Activated CD4-positive, alpha-beta T cell treated with anti-CD3 and anti-CD28 coated beads for 36 hours (primary cell): ENCODE measurements around the gene MAP3K2. TPM values are rescaled to one million over a fixed set of nuclear protein-coding genes. Genes with fewer than 3 reads are reported as not detected.

Experiments
- ATAC-seq: fragments of 200-7000 bp; cut with Tn5 transposase; one replicate; pipeline ENCODE4 v1.10.0; 2021; ENCODE audit warnings: mild to moderate bottlenecking, moderate library complexity
- CTCF ChIA-PET: fragments of 350-600 bp; sonication (Branson Sonifier 250); formaldehyde crosslinking; loops from one replicate; lab custom pipeline; 2021; ENCODE audit warnings: antibody characterized with exemption; lab: Charles Lee
- POLR2A ChIA-PET: fragments of 350-600 bp; sonication (Branson Sonifier 250); formaldehyde crosslinking; loops from one replicate; lab custom pipeline; 2021; ENCODE audit warnings: antibody characterized with exemption, inconsistent platforms; lab: Charles Lee
- DNase-seq: peaks from one replicate; pipeline ENCODE4 v3.0.0-alpha.2; 2020
- H3K27ac Mint-ChIP-seq: one replicate; pipeline ENCODE4 v1.8.0; 2021; ENCODE audit warnings: mixed read lengths
- H3K27me3 Mint-ChIP-seq: one replicate; pipeline ENCODE4 v1.8.0; 2021; ENCODE audit warnings: mixed read lengths
- H3K36me3 Mint-ChIP-seq: one replicate; pipeline ENCODE4 v1.8.0; 2021; ENCODE audit warnings: low read depth, mixed read lengths
- H3K4me1 Mint-ChIP-seq: one replicate; pipeline ENCODE4 v1.8.0; 2021; ENCODE audit warnings: mixed read lengths
- H3K4me3 Mint-ChIP-seq: one replicate; pipeline ENCODE4 v1.8.0; 2021; ENCODE audit warnings: mild to moderate bottlenecking, moderate library complexity, mixed read lengths
- H3K9me3 Mint-ChIP-seq: one replicate; pipeline ENCODE4 v1.8.0; 2021; ENCODE audit warnings: low read depth, mixed read lengths
- intact Hi-C, 2 experiments: fragments of 100-400 bp; cut with DNase I in 1 of 2; cut with micrococcal nuclease in 1 of 2; formaldehyde crosslinking; loops; one replicate each; pipeline versions ENCODE4 v1.14.2 to v1.15.1; 2022 to 2024; cut with DNase I, micrococcal nuclease
- total RNA-seq, 2 experiments: library from RNA; stranded (reverse); gene quantifications; one replicate each; pipeline ENCODE4 v1.2.3, GENCODE V29; 2021

MAP3K2 gene
- total RNA-seq, 2 experiments from 2014 or later, result 35.2 to 35.6 TPM

DNA sequence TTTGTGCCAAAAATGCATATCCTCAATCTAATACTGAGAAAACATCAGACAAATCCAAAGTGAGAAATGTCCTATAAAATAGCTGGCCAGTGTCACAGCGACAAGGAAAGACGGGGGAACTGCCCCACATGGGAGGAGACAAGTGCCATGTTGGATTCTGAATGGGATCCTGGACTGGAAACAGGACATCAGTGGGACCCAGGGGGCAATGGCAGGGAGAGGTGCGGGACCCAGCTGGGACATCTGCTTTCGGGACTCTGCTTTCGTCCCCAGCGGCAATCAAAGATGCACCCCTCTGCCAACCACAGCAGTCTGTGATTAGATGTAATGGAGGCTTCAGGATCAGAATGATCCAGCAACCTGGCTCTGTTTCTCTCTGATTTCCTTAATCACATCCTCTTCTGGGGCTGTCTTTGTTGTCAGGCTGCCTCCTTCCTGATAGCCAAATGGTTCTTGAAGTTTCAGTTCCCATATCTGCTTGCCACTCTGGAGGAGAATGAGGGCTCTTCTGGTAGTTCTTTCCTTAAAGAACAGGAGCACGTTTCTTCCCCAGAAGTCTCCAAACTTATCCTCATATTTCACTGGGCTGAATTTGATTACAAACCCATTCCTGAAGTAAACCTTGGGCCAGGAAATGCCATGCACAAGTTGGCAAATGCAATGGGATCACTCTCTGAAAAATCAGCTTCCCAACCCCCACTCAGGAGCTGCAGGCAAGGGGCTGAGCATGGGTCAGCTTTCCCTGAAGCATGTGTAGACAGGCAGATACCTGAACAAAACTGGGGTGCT is 16.9 kb upstream of the MAP3K2 start:
- H3K27me3 Mint-ChIP-seq, result peaks cover 3% of the 10 kb centered on the region
- POLR2A ChIA-PET, result interaction anchor here (0.7 kb wide), 1 partner anchor 10 kb away, joined by 3 read pairs; no protein-coding TSS in a partner anchor
- intact Hi-C loops, result loop anchor here in 1 of 2 experiments (5.0 kb wide), 1 partner anchor 322 kb away; no protein-coding TSS in a partner anchor
- no peaks in the 10 kb centered on the region for H3K9me3 Mint-ChIP-seq
- no peaks in the 10 kb centered on the region for H3K36me3 Mint-ChIP-seq
- DNase-seq (no peak), ATAC-seq (no peak)
- CTCF ChIA-PET, result no interaction called here
- H3K4me3 Mint-ChIP-seq, result no peak overlapping the region
- H3K27ac Mint-ChIP-seq, result no peak overlapping the region
- H3K4me1 Mint-ChIP-seq, result peaks cover 22% of the 10 kb centered on the region

DNA sequence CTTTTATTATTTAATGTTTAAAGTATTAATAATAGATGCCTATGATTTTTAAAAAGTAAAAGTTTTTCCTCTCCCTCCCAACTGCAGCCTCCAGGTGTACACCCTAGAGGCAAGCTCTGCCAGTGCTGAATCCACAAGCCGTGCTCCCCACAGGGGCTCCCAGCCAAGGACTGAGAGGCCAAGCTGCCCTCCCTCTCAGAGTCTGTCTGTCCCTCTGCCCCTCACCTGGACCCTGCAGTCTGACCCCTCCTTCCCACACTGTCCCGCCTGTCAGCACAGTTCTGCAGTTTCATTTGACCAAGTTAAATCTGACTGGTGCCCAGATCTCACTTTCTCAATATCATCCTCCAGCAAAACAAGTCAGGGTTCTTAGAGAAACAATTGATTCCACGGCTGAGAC is 15.7 kb upstream of the MAP3K2 start:
- ChIA-PET POLR2A (no interaction called here), CTCF (no interaction called here)
- intact Hi-C loops, result no loop called here
- H3K4me1 Mint-ChIP-seq, result peaks cover 19% of the 10 kb centered on the region
- no peaks in the 10 kb centered on the region for H3K9me3 Mint-ChIP-seq
- peaks cover 5% of the 10 kb centered on the region for H3K27me3 Mint-ChIP-seq
- ATAC-seq (no peak), DNase-seq (no peak)
- no peak overlapping the region for H3K27ac Mint-ChIP-seq
- no peak overlapping the region for H3K4me3 Mint-ChIP-seq
- H3K36me3 Mint-ChIP-seq, result no peaks in the 10 kb centered on the region

GRCh38 chr2:127401757-127402695 is 14.3 kb upstream of the MAP3K2 start:
- H3K4me3 Mint-ChIP-seq, result no peak overlapping the region
- H3K36me3 Mint-ChIP-seq, result no peaks in the 10 kb centered on the region
- H3K27ac Mint-ChIP-seq, result no peak overlapping the region
- ChIA-PET CTCF (interaction anchor here (0.8 to 1.7 kb wide), 3 partner anchors 9 to 242 kb away, joined by 4 to 5 read pairs (median 4); no protein-coding TSS in a partner anchor), POLR2A (interaction anchor here (0.6 to 1.2 kb wide), 3 partner anchors 9 to 560 kb away, joined by 3 to 4 read pairs (median 3); no protein-coding TSS in a partner anchor)
- H3K4me1 Mint-ChIP-seq, result peaks cover 20% of the 10 kb centered on the region
- H3K9me3 Mint-ChIP-seq, result no peaks in the 10 kb centered on the region
- intact Hi-C loops, result no loop called here
- DNase-seq, result no peak
- ATAC-seq, result peak; percentile 76
- H3K27me3 Mint-ChIP-seq, result peaks cover 7% of the 10 kb centered on the region

DNA sequence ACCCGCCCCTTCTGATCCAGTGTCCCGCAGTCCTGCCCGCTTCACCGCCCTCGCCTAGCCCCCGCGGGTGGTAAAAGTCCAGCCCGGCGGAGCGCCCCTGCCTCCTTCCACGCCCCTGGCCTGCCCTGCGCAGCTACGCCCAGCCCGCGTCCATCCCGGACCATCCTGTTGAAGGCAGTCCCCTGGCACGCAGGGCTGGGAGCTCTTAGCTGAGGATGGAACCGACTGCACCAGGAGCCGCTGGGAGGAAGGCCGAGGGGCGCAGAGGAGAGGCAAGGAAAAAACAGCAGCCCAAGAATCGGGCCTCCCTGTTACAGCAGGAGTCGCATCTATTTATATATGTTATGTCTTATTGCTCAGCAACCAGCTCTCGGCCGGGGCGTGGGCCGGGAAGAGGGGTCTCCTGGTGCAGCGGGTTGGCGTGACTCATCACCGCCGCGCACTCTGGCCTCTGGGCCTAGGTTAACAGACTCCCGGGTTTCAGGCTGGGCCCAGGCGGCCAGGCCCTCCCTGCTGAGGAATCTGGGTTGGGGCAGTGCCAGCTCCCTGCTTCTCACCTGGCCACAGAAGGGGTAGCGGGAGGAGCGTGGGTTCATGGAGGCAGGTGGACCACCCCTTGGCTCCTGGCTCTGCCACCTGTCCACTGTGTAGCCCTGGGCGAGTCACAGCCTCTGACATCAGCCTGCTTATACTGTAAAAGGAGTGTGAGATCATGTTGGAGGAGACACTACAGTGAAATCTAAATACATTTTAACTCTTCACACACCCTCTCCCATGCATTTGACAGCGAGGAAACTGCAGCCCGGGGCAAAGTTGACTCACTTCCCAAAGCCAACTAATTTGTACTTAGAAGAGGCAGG is 13.4 kb upstream of the MAP3K2 start:
- H3K4me3 Mint-ChIP-seq, result no peak overlapping the region
- ATAC-seq (peak; percentile 70), DNase-seq (peak; percentile 66)
- H3K4me1 Mint-ChIP-seq, result peaks cover 20% of the 10 kb centered on the region
- POLR2A ChIA-PET, result interaction anchor here (0.6 to 1.2 kb wide), 3 partner anchors 10 to 559 kb away, joined by 3 to 4 read pairs (median 3); no protein-coding TSS in a partner anchor
- no peaks in the 10 kb centered on the region for H3K9me3 Mint-ChIP-seq
- H3K27me3 Mint-ChIP-seq, result peaks cover 7% of the 10 kb centered on the region
- no peak overlapping the region for H3K27ac Mint-ChIP-seq
- intact Hi-C loops, result no loop called here
- no peaks in the 10 kb centered on the region for H3K36me3 Mint-ChIP-seq
- CTCF ChIA-PET, result interaction anchor here (0.6 to 1.7 kb wide), 4 partner anchors 12 to 26 kb away, joined by 3 to 5 read pairs (median 3); no protein-coding TSS in a partner anchor

DNA sequence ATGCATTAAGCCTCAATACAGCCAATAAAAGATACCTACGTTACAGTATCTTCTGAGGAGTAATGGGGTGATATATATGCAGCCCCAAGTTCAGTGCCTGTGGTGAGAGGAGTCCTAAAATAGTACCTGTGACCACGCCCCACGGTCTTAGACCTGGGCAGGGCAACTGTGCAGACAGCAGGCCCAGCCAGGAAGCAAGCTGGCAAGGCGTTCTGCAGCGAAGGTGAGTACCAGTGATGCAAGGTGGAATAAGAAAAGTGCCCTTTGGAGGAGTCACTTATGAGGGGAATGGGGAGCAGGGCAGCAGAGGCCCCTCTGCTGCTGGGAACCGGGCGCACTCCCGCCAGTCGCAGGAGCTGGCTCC is 12.7 kb upstream of the MAP3K2 start:
- Mint-ChIP-seq H3K27me3 (peaks cover 7% of the 10 kb centered on the region), H3K4me3 (no peak overlapping the region), H3K4me1 (peaks cover 20% of the 10 kb centered on the region), H3K36me3 (no peaks in the 10 kb centered on the region), H3K27ac (no peak overlapping the region), H3K9me3 (no peaks in the 10 kb centered on the region)
- ChIA-PET CTCF (interaction anchor here (0.6 to 1.2 kb wide), 4 partner anchors 11 to 25 kb away, joined by 3 to 9 read pairs (median 3); no protein-coding TSS in a partner anchor), POLR2A (no interaction called here)
- ATAC-seq (no peak), DNase-seq (no peak)
- intact Hi-C loops, result no loop called here

GRCh38 chr2:127398239-127398590 is 10.4 kb upstream of the MAP3K2 start:
- peaks cover 20% of the 10 kb centered on the region for H3K4me1 Mint-ChIP-seq
- H3K9me3 Mint-ChIP-seq, result no peaks in the 10 kb centered on the region
- CTCF ChIA-PET, result interaction anchor here (1.0 kb wide), 1 partner anchor 9 kb away, joined by 5 read pairs; no protein-coding TSS in a partner anchor
- no peak overlapping the region for H3K4me3 Mint-ChIP-seq
- intact Hi-C loops, result loop anchor here in 1 of 2 experiments (1.0 kb wide), 1 partner anchor 10 kb away; no protein-coding TSS in a partner anchor
- POLR2A ChIA-PET, result interaction anchor here (1.4 kb wide), 1 partner anchor 9 kb away, joined by 3 read pairs; no protein-coding TSS in a partner anchor
- no peaks in the 10 kb centered on the region for H3K36me3 Mint-ChIP-seq
- peaks cover 4% of the 10 kb centered on the region for H3K27me3 Mint-ChIP-seq
- no peak overlapping the region for H3K27ac Mint-ChIP-seq
- DNase-seq, result peak; percentile 76
- peak; percentile 75 for ATAC-seq

DNA sequence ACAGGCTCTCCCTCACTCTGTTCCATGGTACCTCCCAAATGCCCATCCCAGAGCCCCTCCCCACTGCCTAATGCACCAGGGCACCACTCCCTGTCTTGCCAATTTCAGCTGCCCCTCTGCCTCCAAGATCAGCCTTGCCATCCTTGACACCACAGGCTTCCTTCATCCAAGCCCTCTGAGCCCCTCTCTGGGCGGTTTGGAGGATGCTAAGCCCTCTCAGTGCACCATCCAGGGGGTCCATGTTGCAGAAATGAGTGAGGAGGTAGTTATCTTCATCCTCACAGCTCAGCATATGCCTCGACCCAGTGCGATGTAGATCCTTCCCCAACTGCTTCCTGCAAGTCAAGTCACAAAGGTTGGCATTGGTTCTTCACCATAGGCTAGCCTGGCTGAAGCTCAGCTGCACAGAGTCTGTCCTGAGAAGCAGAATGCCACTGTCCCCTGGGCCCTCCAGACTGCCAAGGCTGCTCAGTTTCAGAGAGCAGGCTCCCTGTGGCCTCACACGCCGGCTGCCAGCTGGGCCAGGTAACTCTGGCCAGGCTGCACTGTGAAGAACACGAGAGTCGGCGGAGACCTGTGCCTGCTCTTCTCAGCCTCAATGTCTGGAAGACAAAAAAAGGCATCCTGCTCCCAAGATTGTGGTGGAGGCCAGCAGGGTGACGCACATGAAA is 9.9 kb upstream of the MAP3K2 start:
- Mint-ChIP-seq H3K27me3 (peaks cover 4% of the 10 kb centered on the region), H3K4me1 (peaks cover 26% of the 10 kb centered on the region), H3K27ac (no peak overlapping the region), H3K36me3 (no peaks in the 10 kb centered on the region), H3K9me3 (no peaks in the 10 kb centered on the region), H3K4me3 (no peak overlapping the region)
- ChIA-PET CTCF (no interaction called here), POLR2A (interaction anchor here (1.4 kb wide), 1 partner anchor 9 kb away, joined by 3 read pairs; no protein-coding TSS in a partner anchor)
- ATAC-seq (no peak), DNase-seq (no peak)
- intact Hi-C loops, result loop anchor here in 1 of 2 experiments (1.0 kb wide), 1 partner anchor 9 kb away; no protein-coding TSS in a partner anchor

DNA sequence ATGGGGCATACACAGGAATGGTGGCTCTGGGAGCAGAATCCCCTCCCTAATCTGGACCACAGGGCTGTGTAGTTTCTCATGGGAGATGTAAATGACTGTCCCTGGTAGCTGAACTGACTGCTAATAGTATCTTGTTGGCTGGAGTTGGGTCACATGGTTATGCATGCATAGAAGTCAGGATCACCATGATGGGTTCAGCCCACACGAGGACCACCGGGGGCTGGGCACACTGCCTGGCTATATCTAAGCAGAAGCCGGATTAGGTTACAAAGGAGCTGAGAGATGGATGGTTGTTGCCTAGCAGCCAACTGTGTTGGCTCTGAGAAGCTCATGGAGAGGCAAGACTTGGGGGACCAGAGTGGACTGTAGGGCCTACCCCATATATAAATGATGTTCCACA is 6.7 kb upstream of the MAP3K2 start:
- CTCF ChIA-PET, result no interaction called here

DNA sequence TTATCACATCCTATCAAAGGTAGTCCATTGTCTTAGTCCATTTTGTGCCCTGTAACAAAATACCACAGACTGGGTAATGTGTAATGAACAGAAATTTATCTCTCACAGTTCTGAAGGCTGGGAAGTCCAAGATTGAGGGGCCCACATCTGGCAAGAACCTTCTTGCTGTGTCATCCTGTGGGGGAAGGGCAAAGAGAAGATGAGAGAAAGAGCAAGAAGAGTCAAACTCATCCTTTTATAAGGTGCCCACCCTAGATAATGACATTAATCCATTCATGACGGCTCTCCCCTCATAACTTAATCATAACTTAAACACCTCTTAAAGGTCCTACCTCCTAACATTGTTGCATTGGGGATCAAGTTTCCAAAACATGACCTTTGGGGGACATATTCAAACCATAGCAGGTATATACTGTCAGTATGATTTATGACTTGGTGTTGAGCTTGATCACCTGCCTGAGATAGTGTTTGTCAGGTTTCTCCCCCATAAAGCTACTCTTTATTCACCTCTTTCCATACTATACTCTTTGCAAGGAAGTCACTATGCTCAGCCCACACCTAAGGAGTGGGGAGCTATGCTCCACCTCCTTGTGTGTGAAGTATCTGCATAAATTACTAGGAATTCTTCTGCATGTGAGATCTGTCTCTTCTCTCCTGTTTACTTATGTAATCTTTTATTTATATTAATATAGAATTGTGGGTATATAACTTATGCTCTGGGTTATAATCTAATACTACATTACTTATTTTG is 5.2 kb upstream of the MAP3K2 start:
- ChIA-PET POLR2A (no interaction called here), CTCF (no interaction called here)
- H3K27me3 Mint-ChIP-seq, result no peaks in the 10 kb centered on the region
- ATAC-seq (no peak), DNase-seq (no peak)
- H3K4me3 Mint-ChIP-seq, result no peak overlapping the region
- H3K36me3 Mint-ChIP-seq, result no peaks in the 10 kb centered on the region
- intact Hi-C loops, result no loop called here
- peaks cover 44% of the 10 kb centered on the region for H3K4me1 Mint-ChIP-seq
- H3K9me3 Mint-ChIP-seq, result no peaks in the 10 kb centered on the region
- peak overlapping the region; percentile 65 for H3K27ac Mint-ChIP-seq

More for the DNA sequence above, 6.7 kb upstream of the MAP3K2 start:
- Mint-ChIP-seq H3K27ac (no peak overlapping the region), H3K36me3 (no peaks in the 10 kb centered on the region), H3K27me3 (peaks cover 4% of the 10 kb centered on the region), H3K4me1 (peaks cover 34% of the 10 kb centered on the region), H3K9me3 (no peaks in the 10 kb centered on the region), H3K4me3 (no peak overlapping the region)
- POLR2A ChIA-PET, result interaction anchor here (0.6 kb wide), 1 partner anchor 11 kb away, joined by 3 read pairs; no protein-coding TSS in a partner anchor
- intact Hi-C loops, result no loop called here
- DNase-seq, result no peak
- ATAC-seq, result no peak
